ENCODE measurements around the gene PTPRU.

DNA sequence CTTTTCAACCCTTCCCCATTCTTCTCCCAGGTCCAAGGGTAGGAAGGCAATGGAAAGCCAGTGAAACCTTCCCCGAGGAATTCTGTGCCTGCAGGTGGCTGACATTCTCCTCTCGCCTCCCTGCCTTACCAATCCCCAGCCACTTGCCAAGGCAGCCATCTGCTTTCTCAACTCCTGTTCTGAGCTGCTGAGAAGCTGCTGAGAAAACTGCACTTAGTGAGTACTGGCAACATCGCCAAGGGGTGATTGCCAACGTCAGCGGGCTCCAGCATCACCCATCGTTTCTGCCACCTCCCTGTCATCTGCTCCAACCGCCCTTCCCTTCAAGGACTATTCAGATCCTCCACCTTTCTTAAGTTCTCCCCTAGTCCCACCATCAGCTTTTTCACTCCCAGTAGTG lies 106.0 kb downstream of the PTPRU start:
- TF ChIP-seq, protein P1, sequence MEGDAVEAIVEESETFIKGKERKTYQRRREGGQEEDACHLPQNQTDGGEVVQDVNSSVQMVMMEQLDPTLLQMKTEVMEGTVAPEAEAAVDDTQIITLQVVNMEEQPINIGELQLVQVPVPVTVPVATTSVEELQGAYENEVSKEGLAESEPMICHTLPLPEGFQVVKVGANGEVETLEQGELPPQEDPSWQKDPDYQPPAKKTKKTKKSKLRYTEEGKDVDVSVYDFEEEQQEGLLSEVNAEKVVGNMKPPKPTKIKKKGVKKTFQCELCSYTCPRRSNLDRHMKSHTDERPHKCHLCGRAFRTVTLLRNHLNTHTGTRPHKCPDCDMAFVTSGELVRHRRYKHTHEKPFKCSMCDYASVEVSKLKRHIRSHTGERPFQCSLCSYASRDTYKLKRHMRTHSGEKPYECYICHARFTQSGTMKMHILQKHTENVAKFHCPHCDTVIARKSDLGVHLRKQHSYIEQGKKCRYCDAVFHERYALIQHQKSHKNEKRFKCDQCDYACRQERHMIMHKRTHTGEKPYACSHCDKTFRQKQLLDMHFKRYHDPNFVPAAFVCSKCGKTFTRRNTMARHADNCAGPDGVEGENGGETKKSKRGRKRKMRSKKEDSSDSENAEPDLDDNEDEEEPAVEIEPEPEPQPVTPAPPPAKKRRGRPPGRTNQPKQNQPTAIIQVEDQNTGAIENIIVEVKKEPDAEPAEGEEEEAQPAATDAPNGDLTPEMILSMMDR (IDR thresholded peaks at IDR 0.05; ENCODE audit: low read depth, low read length, missing input control) = no peak
- TF ChIP-seq RAD21 (IDR thresholded peaks at IDR 0.05) (no peak), FOXA1 (IDR thresholded peaks at IDR 0.05) (no peak)
